ENCODE data around the gene PIGA. TPM values are rescaled to one million over a fixed set of nuclear protein-coding genes. Genes with fewer than 3 reads are reported as not detected.

The PIGA gene
- total RNA-seq, 1 donor from 2014 or later, result 14.0 TPM

DNA sequence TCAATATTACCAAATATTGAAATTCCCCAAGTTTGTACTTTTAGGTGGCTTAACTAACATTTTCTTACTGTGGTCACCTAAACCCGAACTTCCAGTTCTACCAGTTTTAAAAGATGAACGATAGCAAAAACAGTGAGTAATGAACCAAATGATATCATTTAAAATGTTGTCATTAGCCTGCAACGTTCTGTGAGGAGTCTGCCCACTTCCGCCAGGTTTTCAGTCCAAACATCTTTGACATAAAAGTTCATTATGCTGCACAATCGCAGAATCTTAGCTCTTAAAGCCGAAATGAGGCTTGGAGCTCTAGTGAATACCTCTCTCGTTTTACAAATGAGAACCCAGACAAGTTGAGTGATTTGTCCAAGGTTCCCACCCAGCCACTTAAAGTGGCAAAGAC is 762 bp downstream of the PIGA start:
- Mint-ChIP-seq H3K27me3 (ENCODE audit: low read depth, unreplicated experiment) (no peaks in the 10 kb centered on the region), H3K27ac (ENCODE audit: unreplicated experiment) (peak overlapping the region; percentile 91), H3K9me3 (ENCODE audit: unreplicated experiment) (no peaks in the 10 kb centered on the region), H3K36me3 (ENCODE audit: low read depth, unreplicated experiment) (no peaks in the 10 kb centered on the region), H3K4me1 (ENCODE audit: low read depth, unreplicated experiment) (no peaks in the 10 kb centered on the region), H3K4me3 (ENCODE audit: unreplicated experiment) (peak overlapping the region; percentile 96)
- Histone ChIP-seq H3K27ac (ENCODE audit: low read depth, low read length) (peak overlapping the region; percentile 91), H2AFZ (ENCODE audit: low read depth, low read length) (peak overlapping the region; percentile 80), H3K4me2 (ENCODE audit: low read length) (peak overlapping the region; percentile 96), H3K4me1 (ENCODE audit: insufficient read depth, low read length) (peaks cover 4% of the 10 kb centered on the region), H3K36me3 (ENCODE audit: insufficient read depth, low read length) (peaks cover 2% of the 10 kb centered on the region), H4K20me1 (ENCODE audit: insufficient read depth, low read length) (no peaks in the 10 kb centered on the region), H3K27me3 (ENCODE audit: insufficient read depth, low read length) (peaks cover 2% of the 10 kb centered on the region), H3K9ac (ENCODE audit: low read length) (peak overlapping the region; percentile 98), H3K4me3 (ENCODE audit: insufficient read depth, low read depth, low read length) (peak overlapping the region; percentile 83), H3K79me2 (ENCODE audit: insufficient read depth, low read length) (peaks cover 17% of the 10 kb centered on the region), H3K9me3 (ENCODE audit: insufficient read depth, low read depth, low read length) (no peaks in the 10 kb centered on the region)
- TF ChIP-seq EZH2 (IDR thresholded peaks at IDR 0.05; ENCODE audit: insufficient read depth, low read length), result no peak
- TF ChIP-seq, protein P1, sequence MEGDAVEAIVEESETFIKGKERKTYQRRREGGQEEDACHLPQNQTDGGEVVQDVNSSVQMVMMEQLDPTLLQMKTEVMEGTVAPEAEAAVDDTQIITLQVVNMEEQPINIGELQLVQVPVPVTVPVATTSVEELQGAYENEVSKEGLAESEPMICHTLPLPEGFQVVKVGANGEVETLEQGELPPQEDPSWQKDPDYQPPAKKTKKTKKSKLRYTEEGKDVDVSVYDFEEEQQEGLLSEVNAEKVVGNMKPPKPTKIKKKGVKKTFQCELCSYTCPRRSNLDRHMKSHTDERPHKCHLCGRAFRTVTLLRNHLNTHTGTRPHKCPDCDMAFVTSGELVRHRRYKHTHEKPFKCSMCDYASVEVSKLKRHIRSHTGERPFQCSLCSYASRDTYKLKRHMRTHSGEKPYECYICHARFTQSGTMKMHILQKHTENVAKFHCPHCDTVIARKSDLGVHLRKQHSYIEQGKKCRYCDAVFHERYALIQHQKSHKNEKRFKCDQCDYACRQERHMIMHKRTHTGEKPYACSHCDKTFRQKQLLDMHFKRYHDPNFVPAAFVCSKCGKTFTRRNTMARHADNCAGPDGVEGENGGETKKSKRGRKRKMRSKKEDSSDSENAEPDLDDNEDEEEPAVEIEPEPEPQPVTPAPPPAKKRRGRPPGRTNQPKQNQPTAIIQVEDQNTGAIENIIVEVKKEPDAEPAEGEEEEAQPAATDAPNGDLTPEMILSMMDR (IDR thresholded peaks at IDR 0.05; ENCODE audit: insufficient read depth, low read depth, low read length), result no peak
- peak; percentile 19 for DNase-seq (ENCODE audit: low read depth)
- FAIRE-seq, result no peak

DNA sequence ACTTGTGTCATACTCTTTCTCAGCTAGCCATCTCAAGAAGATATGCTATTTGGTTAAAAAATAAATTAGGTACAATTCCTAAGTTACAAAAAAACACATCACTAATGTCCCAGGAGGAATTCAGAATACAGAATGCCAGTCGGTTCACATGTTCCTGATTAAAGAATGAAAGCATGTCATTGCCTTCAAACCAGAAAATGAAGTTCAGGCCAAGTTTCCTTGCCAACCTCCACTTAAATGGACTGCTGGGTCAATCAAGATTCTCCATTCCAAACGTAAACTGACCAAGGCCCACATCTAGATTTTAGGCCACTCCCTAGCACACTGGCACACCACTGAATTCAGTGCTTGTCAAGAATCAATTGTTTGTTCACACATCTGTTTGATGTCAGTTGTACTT is 6.5 kb downstream of the PIGA start:
- Histone ChIP-seq H3K4me1 (ENCODE audit: insufficient read depth, low read length) (no peaks in the 10 kb centered on the region), H3K4me3 (ENCODE audit: insufficient read depth, low read depth, low read length) (no peak overlapping the region), H3K4me2 (ENCODE audit: low read length) (no peak overlapping the region), H4K20me1 (ENCODE audit: insufficient read depth, low read length) (no peaks in the 10 kb centered on the region), H3K36me3 (ENCODE audit: insufficient read depth, low read length) (peaks cover 2% of the 10 kb centered on the region), H3K27me3 (ENCODE audit: insufficient read depth, low read length) (no peaks in the 10 kb centered on the region), H3K27ac (ENCODE audit: low read depth, low read length) (no peak overlapping the region), H3K79me2 (ENCODE audit: insufficient read depth, low read length) (peaks cover 5% of the 10 kb centered on the region), H3K9me3 (ENCODE audit: insufficient read depth, low read depth, low read length) (no peaks in the 10 kb centered on the region), H3K9ac (ENCODE audit: low read length) (no peak overlapping the region), H2AFZ (ENCODE audit: low read depth, low read length) (no peak overlapping the region)
- FAIRE-seq, result no peak
- no peak for DNase-seq (ENCODE audit: low read depth)
- no peak overlapping the region for H3K4me3 Mint-ChIP-seq (ENCODE audit: unreplicated experiment)
- H3K27ac Mint-ChIP-seq (ENCODE audit: unreplicated experiment), result no peak overlapping the region
- no peaks in the 10 kb centered on the region for H3K27me3 Mint-ChIP-seq (ENCODE audit: low read depth, unreplicated experiment)
- no peaks in the 10 kb centered on the region for H3K9me3 Mint-ChIP-seq (ENCODE audit: unreplicated experiment)
- H3K36me3 Mint-ChIP-seq (ENCODE audit: low read depth, unreplicated experiment), result no peaks in the 10 kb centered on the region
- H3K4me1 Mint-ChIP-seq (ENCODE audit: low read depth, unreplicated experiment), result no peaks in the 10 kb centered on the region
- no peak for TF ChIP-seq EZH2 (IDR thresholded peaks at IDR 0.05; ENCODE audit: insufficient read depth, low read length)
- TF ChIP-seq, protein P1 (IDR thresholded peaks at IDR 0.05; ENCODE audit: insufficient read depth, low read depth, low read length), result no peak

DNA sequence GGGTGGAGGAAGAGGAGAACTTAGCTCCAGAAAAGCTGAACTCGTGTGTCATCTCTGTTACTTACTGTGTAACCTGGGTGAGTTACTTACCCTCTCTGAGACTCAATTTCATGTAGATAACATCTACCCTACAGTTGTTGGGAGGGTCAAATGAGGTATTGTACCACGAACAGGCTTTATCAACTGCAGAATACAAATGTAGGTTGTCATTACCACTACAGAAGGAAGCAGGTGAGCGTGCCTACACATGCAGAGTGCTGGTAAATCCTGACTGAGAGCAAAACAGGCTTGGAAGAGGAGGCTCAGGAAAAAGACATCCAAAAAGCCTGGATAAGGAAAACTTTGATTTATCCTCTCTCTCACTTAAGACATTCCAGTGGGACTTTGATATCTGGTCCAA is 7.2 kb downstream of the PIGA start:
- H3K36me3 ChIP-seq (ENCODE audit: insufficient read depth, low read length), result peaks cover 2% of the 10 kb centered on the region
- H3K9ac ChIP-seq (ENCODE audit: low read length), result no peak overlapping the region
- no peaks in the 10 kb centered on the region for H3K27me3 Mint-ChIP-seq (ENCODE audit: low read depth, unreplicated experiment)
- no peak overlapping the region for H3K4me3 ChIP-seq (ENCODE audit: insufficient read depth, low read depth, low read length)
- no peaks in the 10 kb centered on the region for H4K20me1 ChIP-seq (ENCODE audit: insufficient read depth, low read length)
- FAIRE-seq (peak; percentile 60), DNase-seq (ENCODE audit: low read depth) (no peak)
- H3K27ac Mint-ChIP-seq (ENCODE audit: unreplicated experiment), result no peak overlapping the region
- no peaks in the 10 kb centered on the region for H3K9me3 ChIP-seq (ENCODE audit: insufficient read depth, low read depth, low read length)
- H3K27ac ChIP-seq (ENCODE audit: low read depth, low read length), result no peak overlapping the region
- H3K4me1 ChIP-seq (ENCODE audit: insufficient read depth, low read length), result no peaks in the 10 kb centered on the region
- H3K79me2 ChIP-seq (ENCODE audit: insufficient read depth, low read length), result peaks cover 5% of the 10 kb centered on the region
- H3K4me1 Mint-ChIP-seq (ENCODE audit: low read depth, unreplicated experiment), result no peaks in the 10 kb centered on the region
- no peaks in the 10 kb centered on the region for H3K27me3 ChIP-seq (ENCODE audit: insufficient read depth, low read length)
- H2AFZ ChIP-seq (ENCODE audit: low read depth, low read length), result no peak overlapping the region
- no peak overlapping the region for H3K4me2 ChIP-seq (ENCODE audit: low read length)
- H3K4me3 Mint-ChIP-seq (ENCODE audit: unreplicated experiment), result no peak overlapping the region
- H3K36me3 Mint-ChIP-seq (ENCODE audit: low read depth, unreplicated experiment), result no peaks in the 10 kb centered on the region
- TF ChIP-seq, protein P1 (IDR thresholded peaks at IDR 0.05; ENCODE audit: insufficient read depth, low read depth, low read length), result no peak
- TF ChIP-seq EZH2 (IDR thresholded peaks at IDR 0.05; ENCODE audit: insufficient read depth, low read length), result no peak
- no peaks in the 10 kb centered on the region for H3K9me3 Mint-ChIP-seq (ENCODE audit: unreplicated experiment)
